Mucosa of stomach (tissue), 1 donor: ENCODE results near the gene ZCCHC4.
"Not testable (repeated sequence)": the region's sequence is repeated elsewhere in the genome, so short reads cannot be mapped to it uniquely, and the experiment has no call there.

ENCODE experiments used
- H3K27me3 ChIP-seq: one replicate; pipeline ENCODE4 v1.7.0; 2013; ENCODE audit warnings: mild to moderate bottlenecking, low read length; ENCODE audit not compliant: control insufficient read depth, insufficient read depth
- H3K36me3 ChIP-seq: one replicate; pipeline ENCODE4 v1.7.0; 2013; ENCODE audit warnings: low read length; ENCODE audit not compliant: control insufficient read depth, insufficient read depth
- H3K4me1 ChIP-seq: one replicate; pipeline ENCODE4 v1.7.0; 2013; ENCODE audit warnings: mild to moderate bottlenecking, low read length; ENCODE audit not compliant: control insufficient read depth, insufficient read depth
- H3K4me3 ChIP-seq: one replicate; pipeline ENCODE4 v1.7.0; 2013; ENCODE audit warnings: low read length
- H3K9ac ChIP-seq: one replicate; pipeline ENCODE4 v1.7.0; 2013; ENCODE audit warnings: mild to moderate bottlenecking, low read length, moderate library complexity
- H3K9me3 ChIP-seq: one replicate; pipeline ENCODE4 v1.7.0; 2013; ENCODE audit warnings: mild to moderate bottlenecking, low read length, moderate library complexity; ENCODE audit not compliant: control insufficient read depth
- donor health status: Pancreatic carcinoma.

The ZCCHC4 gene

GRCh38 chr4:25367004-25367621, 54.5 kb downstream of the ZCCHC4 start:
- no peaks in the 10 kb centered on the region for H3K36me3 ChIP-seq
- no peaks in the 10 kb centered on the region for H3K9me3 ChIP-seq
- H3K9ac ChIP-seq: no peak overlapping the region
- no peak overlapping the region for H3K4me3 ChIP-seq
- H3K4me1 ChIP-seq: no peaks in the 10 kb centered on the region
- H3K27me3 ChIP-seq: no peaks in the 10 kb centered on the region

- no peaks in the 10 kb centered on the region for H3K4me1 ChIP-seq
- no peaks in the 10 kb centered on the region for H3K9me3 ChIP-seq
- no peak overlapping the region for H3K9ac ChIP-seq
- no peaks in the 10 kb centered on the region for H3K27me3 ChIP-seq
- no peak overlapping the region for H3K4me3 ChIP-seq
- H3K36me3 ChIP-seq: no peaks in the 10 kb centered on the region
Measured at GRCh38 chr4:25367877-25368276, 55.3 kb downstream of the ZCCHC4 start.

GRCh38 chr4:25368315-25368714, 55.7 kb downstream of the ZCCHC4 start:
- no peaks in the 10 kb centered on the region for H3K27me3 ChIP-seq

GRCh38 chr4:25370242-25370641, 57.7 kb downstream of the ZCCHC4 start:
- no peaks in the 10 kb centered on the region for H3K36me3 ChIP-seq
- no peaks in the 10 kb centered on the region for H3K4me1 ChIP-seq
- no peaks in the 10 kb centered on the region for H3K9me3 ChIP-seq
- H3K4me3 ChIP-seq: no peak overlapping the region
- H3K9ac ChIP-seq: no peak overlapping the region
- H3K27me3 ChIP-seq: no peaks in the 10 kb centered on the region

More at GRCh38 chr4:25368315-25368714, 55.7 kb downstream of the ZCCHC4 start:
- H3K4me3 ChIP-seq: no peak overlapping the region
- H3K9me3 ChIP-seq: no peaks in the 10 kb centered on the region
- no peak overlapping the region for H3K9ac ChIP-seq
- H3K36me3 ChIP-seq: no peaks in the 10 kb centered on the region
- H3K4me1 ChIP-seq: no peaks in the 10 kb centered on the region

GRCh38 chr4:25372549-25372948, 60.0 kb downstream of the ZCCHC4 start:
- not testable (repeated sequence) for H3K9me3 ChIP-seq, H3K27me3 ChIP-seq, H3K36me3 ChIP-seq, H3K4me3 ChIP-seq, H3K4me1 ChIP-seq, H3K9ac ChIP-seq

GRCh38 chr4:25376754-25377571, 64.4 kb downstream of the ZCCHC4 start, which contains the start of gene ANAPC4:
Gene ANAPC4 (plus strand): TSS chr4:25377263. CDS start chr4:25377428, 165 bp downstream.
- Histone ChIP-seq H3K36me3 (no peaks in the 10 kb centered on the region), H3K4me3 (peak within 1 kb of the TSS; percentile 72), H3K9me3 (no peaks in the 10 kb centered on the region), H3K9ac (peak within 1 kb of the TSS; percentile 87), H3K27me3 (no peaks in the 10 kb centered on the region), H3K4me1 (peaks cover 9% of the 10 kb centered on the region)

- Histone ChIP-seq H3K4me1 (peaks cover 9% of the 10 kb centered on the region), H3K27me3 (no peaks in the 10 kb centered on the region), H3K9ac (peak overlapping the region; percentile 87), H3K36me3 (no peaks in the 10 kb centered on the region), H3K4me3 (peak overlapping the region; percentile 72), H3K9me3 (no peaks in the 10 kb centered on the region)
Measured at GRCh38 chr4:25377572-25378436, 65.2 kb downstream of the ZCCHC4 start.

GRCh38 chr4:25378437-25378743, 65.8 kb downstream of the ZCCHC4 start:
- H3K4me1 ChIP-seq: peaks cover 9% of the 10 kb centered on the region
- no peaks in the 10 kb centered on the region for H3K27me3 ChIP-seq
- H3K36me3 ChIP-seq: no peaks in the 10 kb centered on the region
- peak overlapping the region; percentile 72 for H3K4me3 ChIP-seq
- no peak overlapping the region for H3K9ac ChIP-seq
- H3K9me3 ChIP-seq: no peaks in the 10 kb centered on the region

GRCh38 chr4:25379591-25379990, 67.0 kb downstream of the ZCCHC4 start:
- H3K9ac ChIP-seq: no peak overlapping the region
- no peaks in the 10 kb centered on the region for H3K27me3 ChIP-seq
- H3K9me3 ChIP-seq: no peaks in the 10 kb centered on the region
- H3K36me3 ChIP-seq: no peaks in the 10 kb centered on the region
- no peak overlapping the region for H3K4me3 ChIP-seq
- H3K4me1 ChIP-seq: peaks cover 9% of the 10 kb centered on the region

GRCh38 chr4:25383647-25384046, 71.1 kb downstream of the ZCCHC4 start:
- Histone ChIP-seq H3K4me3 (no peak overlapping the region), H3K27me3 (no peaks in the 10 kb centered on the region), H3K9ac (no peak overlapping the region), H3K4me1 (peaks cover 1% of the 10 kb centered on the region), H3K9me3 (no peaks in the 10 kb centered on the region), H3K36me3 (no peaks in the 10 kb centered on the region)

- H3K9ac ChIP-seq: no peak overlapping the region
- no peaks in the 10 kb centered on the region for H3K9me3 ChIP-seq
- H3K4me3 ChIP-seq: no peak overlapping the region
- no peaks in the 10 kb centered on the region for H3K27me3 ChIP-seq
- H3K4me1 ChIP-seq: no peaks in the 10 kb centered on the region
- H3K36me3 ChIP-seq: no peaks in the 10 kb centered on the region
Measured at GRCh38 chr4:25386926-25387325, 74.4 kb downstream of the ZCCHC4 start.

- no peak overlapping the region for H3K4me3 ChIP-seq
- no peaks in the 10 kb centered on the region for H3K27me3 ChIP-seq
- H3K9ac ChIP-seq: no peak overlapping the region
- no peaks in the 10 kb centered on the region for H3K9me3 ChIP-seq
- H3K36me3 ChIP-seq: peaks cover 8% of the 10 kb centered on the region
- no peaks in the 10 kb centered on the region for H3K4me1 ChIP-seq
Measured at GRCh38 chr4:25397305-25397704, 84.7 kb downstream of the ZCCHC4 start.
